ENCODE measurements around the gene TEK.

DNA sequence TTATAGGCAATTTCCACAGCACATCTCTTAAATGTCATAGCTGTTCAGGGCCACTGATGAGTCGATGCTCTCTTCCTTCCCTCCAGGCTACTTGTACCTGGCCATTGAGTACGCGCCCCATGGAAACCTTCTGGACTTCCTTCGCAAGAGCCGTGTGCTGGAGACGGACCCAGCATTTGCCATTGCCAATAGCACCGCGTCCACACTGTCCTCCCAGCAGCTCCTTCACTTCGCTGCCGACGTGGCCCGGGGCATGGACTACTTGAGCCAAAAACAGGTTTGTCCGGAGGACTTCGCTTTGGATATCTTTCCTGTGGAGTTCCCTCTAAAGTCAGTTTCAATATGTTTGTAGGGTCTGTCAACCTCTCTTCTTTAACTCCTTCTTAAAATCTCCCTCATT is 103.6 kb downstream of the TEK start:
- no peak for TF ChIP-seq CTCF (IDR thresholded peaks at IDR 0.05; ENCODE audit: insufficient read depth, low read length)
- no peak for TF ChIP-seq POLR2AphosphoS5 (IDR thresholded peaks at IDR 0.05; ENCODE audit: low read depth)
